ENCODE data around the gene LEMD2.

Gene LEMD2

GRCh38 chr6:33740204-33740608, 48.7 kb downstream of the LEMD2 start:
- no peak for DNase-seq (ENCODE audit: low read depth in 2 of 2, low spot score in 1 of 2)

GRCh38 chr6:33739571-33739970, 49.4 kb downstream of the LEMD2 start:
- no peak for DNase-seq (ENCODE audit: low read depth in 2 of 2, low spot score in 1 of 2)

GRCh38 chr6:33738879-33739278, 50.1 kb downstream of the LEMD2 start:
- no peak for DNase-seq (ENCODE audit: low read depth in 2 of 2, low spot score in 1 of 2)

DNA sequence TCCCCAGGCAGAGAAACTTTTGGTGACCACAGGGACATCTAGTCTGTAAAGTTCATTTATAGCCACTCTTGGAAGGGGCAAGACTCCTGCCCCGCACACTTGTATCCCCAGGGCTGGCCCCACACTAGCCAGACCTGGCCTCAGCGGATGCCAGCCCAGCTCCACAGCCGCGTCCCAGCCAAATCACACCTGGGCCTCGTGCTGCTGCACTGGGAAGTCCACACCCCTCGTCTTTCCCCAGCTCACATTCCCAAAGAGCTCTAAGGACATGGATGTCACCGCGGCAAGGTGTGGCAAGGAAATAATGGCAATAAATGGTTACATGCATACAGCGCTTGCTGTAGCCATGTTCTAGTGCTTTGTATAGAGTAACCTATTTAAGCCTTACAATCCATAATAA, 50.8 kb downstream of the LEMD2 start:
- DNase-seq (ENCODE audit: low read depth in 2 of 2, low spot score in 1 of 2) = no peak

- no peak for DNase-seq (ENCODE audit: low read depth in 2 of 2, low spot score in 1 of 2)
These were observed 51.5 kb downstream of the LEMD2 start for GRCh38 chr6:33737267-33738026.

GRCh38 chr6:33735216-33735615, 53.7 kb downstream of the LEMD2 start:
- DNase-seq (ENCODE audit: low read depth in 2 of 2, low spot score in 1 of 2) = no peak

DNA sequence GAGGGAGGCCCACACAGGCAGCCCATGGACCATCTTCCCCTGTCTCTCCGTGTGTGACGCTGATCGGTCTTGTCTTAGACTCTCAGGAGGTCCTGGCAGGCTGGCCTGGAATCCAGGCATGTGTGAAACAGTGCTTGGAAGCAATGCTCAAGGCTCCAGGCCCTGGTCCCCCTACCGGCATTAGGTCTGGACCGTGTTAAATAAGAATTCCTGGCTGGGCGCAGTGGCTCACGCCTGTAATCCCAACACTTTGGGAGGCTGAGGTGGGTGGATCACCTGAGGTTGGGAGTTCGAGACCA, 55.3 kb downstream of the LEMD2 start:
- DNase-seq (ENCODE audit: low read depth in 2 of 2, low spot score in 1 of 2) = no peak

DNA sequence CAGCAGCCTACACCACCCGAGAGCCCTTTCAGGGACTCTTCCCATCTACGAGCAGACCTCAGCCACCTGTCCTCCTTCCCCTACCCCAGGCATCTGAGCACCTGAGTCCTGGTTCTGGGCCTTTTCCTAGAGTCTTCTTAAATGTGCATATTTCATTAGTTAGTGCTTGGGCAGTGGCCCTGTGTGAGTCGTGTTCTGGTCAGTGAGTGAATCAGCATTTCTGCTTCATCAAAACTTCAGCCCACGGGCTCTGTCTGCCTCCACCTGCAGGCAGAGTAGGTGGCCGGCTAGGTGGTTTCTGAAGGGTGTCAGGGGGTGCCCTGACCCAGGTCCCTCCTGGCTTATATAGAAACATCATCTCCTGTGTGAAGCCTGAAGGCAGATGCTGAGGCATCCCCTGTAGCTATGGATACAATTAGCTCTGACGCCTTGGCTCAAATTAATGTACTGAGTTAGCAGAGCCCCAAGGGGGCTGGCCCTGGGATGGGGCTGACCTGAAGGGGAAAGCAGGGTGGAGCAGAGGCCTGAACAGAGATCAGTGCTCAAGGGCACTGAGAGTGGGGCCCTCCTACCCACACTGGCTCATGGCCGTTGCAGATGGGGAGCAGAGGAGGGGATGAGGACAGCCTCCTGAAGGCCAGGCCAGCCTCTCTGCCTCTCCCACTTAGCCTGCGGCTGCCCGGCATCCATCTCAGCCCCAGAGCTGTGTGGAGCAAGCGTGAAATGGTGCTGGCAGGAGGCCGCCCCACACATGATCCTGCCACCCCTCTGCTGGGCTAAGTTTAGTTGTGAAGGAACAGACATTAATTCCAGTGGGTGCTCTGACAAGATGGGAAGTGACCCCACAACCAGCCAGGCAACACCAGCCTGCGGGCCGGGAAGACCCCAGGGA, 55.9 kb downstream of the LEMD2 start:
- DNase-seq (ENCODE audit: low read depth in 2 of 2, low spot score in 1 of 2) = no peak

DNA sequence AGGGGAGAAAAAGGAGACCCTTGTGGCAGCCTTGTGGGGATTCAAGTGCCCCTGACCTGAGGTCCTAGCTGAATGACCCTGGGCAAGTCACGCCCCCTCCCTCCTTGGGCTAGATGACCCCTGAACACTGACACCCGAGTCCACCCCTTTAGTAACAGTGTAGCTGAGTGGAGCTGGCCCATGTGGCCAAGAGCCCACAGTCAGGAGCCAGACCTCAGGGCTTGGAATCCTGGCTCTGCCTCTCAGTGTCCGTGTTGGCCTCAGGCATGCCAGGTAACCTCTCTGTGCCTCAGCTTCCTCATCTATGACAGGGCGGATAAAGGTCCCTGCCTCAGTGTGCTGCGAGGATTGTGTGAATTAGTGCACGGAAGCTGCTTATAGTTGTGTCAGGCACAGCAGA, 56.5 kb downstream of the LEMD2 start:
- DNase-seq (ENCODE audit: low read depth in 2 of 2, low spot score in 1 of 2) = no peak

- DNase-seq (ENCODE audit: low read depth in 2 of 2, low spot score in 1 of 2) = no peak
These were observed 57.1 kb downstream of the LEMD2 start for GRCh38 chr6:33731751-33732282.

GRCh38 chr6:33731035-33731434, 57.9 kb downstream of the LEMD2 start:
- DNase-seq (ENCODE audit: low read depth in 2 of 2, low spot score in 1 of 2) = no peak

GRCh38 chr6:33730611-33731010, 58.3 kb downstream of the LEMD2 start:
- no peak for DNase-seq (ENCODE audit: low read depth in 2 of 2, low spot score in 1 of 2)

DNA sequence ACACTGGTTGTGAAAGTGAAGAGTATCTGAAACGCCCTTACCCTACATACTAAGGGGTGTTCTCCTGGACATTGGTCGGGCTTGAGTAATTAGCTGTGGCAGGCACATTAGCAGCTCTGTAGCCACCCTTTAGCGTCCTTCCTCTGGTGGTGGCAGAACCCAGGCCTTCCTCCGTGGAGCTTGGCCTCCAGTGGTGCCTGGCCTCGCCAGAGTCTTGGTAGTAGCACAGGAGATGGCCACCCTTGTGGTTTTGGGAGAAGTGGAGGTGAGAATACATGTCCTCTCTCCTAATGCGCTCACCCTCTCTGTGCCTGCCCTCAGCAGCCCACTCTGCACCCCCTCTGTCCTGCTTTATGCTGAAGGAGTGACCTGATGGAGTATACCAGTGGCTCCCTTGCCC, 59.9 kb downstream of the LEMD2 start:
- no peak for DNase-seq (ENCODE audit: low read depth in 2 of 2, low spot score in 1 of 2)

GRCh38 chr6:33728438-33728837, 60.5 kb downstream of the LEMD2 start:
- DNase-seq (ENCODE audit: low read depth in 2 of 2, low spot score in 1 of 2) = no peak

GRCh38 chr6:33727932-33728331, 61.0 kb downstream of the LEMD2 start:
- no peak for DNase-seq (ENCODE audit: low read depth in 2 of 2, low spot score in 1 of 2)

DNA sequence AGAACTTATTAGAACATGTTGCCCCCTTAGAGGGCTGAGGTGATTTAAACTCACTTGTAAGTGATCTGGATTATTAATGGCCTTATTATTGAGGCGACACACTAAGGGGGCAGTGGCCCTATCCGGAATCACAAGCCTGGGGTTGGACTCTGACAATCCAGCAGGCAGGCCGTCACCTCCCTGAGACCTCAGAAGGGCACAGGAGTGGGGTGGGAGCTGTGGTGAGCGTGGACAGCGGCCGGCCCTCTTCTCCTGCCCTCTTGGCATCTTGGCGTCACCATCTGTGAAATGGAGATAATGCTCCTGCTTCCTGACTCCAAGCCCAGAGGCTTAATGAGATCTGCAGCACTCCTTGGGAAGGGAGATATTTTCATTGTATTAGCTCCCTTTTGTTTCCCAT, 61.8 kb downstream of the LEMD2 start:
- no peak for DNase-seq (ENCODE audit: low read depth in 2 of 2, low spot score in 1 of 2)

GRCh38 chr6:33726696-33727095, 62.2 kb downstream of the LEMD2 start:
- DNase-seq (ENCODE audit: low read depth in 2 of 2, low spot score in 1 of 2) = no peak

DNA sequence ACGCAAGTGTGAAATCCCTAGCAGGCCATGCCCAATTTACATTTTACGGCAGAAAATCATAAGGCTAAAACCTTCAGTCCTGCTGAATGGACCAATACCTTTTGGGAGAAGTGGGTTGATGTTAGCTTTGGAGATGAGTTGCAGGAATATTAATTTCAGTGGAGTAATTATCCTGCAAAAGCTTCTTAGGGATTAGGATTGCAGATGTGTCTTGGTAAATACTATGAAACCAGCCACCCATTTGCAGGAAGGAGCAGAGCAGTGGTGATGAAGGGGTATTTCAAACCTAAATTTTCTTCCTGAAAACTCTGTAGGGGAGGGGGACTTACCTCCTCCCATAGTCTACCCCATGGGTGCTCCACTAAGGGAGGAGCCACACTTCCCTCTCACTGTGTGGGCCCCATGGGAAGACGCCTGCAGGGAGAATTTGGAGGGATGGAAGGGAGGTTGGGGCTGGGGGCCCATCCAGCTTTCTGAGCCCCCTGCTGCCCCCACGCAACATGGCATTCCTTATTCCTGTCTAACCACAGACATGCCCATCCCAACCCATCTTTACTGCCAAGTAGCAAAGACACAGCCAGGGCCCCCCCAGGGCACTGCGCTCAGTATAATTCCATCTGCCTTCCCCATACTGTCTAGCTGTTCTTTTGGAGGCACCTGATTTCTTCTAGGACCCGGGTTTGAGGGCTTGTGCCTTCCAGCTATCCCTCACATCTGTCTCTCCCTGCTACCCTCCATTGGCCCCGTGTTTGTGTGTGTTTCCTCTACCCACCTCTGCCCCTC, 62.8 kb downstream of the LEMD2 start:
- no peak for DNase-seq (ENCODE audit: low read depth in 2 of 2, low spot score in 1 of 2)

GRCh38 chr6:33725222-33725621, 63.7 kb downstream of the LEMD2 start:
- no peak for DNase-seq (ENCODE audit: low read depth in 2 of 2, low spot score in 1 of 2)

DNA sequence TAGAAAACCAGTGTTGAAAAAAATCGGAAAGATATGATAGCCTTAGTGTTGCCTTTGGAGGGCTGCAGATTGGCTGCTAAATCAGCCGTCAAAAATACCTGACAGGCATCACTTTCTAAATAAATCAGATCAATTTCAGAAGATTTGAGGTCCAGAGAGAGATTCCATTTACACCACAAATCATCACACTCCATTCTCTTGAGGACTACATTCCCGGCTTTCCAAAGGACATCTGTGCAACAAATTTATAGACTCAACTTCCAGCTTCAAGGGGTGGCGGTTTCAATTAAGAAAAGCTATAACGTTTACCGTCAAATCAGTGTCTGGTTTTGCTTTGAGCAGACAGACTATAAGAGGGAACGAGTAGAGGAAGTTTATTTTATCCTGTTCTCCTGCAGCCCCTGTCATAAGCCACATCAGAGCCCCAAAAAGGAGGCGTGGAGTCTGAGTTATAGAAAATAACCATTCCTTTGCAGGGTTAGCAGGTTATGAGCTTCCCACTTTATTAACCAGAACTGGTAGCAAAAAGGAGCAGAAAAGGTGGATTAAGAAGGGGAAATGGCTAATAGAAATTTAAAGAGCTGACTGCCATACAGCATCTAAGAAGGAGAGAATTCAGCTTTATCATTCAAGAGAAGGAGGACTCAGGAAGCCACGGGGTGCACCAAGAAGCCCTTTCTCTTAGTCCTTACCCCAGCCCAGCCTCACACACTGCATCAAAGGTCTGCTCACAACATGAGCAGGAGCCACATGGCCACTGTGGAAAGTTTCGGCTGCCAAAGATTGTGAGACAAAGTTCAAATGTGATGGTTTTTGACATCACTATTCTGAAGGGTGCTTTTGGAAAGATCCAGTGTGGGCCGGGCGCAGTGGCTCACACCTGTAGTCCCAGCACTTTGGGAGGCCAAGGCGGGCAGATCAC, 64.6 kb downstream of the LEMD2 start:
- DNase-seq (ENCODE audit: low read depth in 2 of 2, low spot score in 1 of 2) = no peak

All from stimulated activated CD8-positive, alpha-beta memory T cell treated with anti-CD3 and anti-CD28 coated beads, Interleukin-4, amount 100 ng/mL, for 4 hours (primary cell).